Measurements from ENCODE around the gene BMPER.

DNA sequence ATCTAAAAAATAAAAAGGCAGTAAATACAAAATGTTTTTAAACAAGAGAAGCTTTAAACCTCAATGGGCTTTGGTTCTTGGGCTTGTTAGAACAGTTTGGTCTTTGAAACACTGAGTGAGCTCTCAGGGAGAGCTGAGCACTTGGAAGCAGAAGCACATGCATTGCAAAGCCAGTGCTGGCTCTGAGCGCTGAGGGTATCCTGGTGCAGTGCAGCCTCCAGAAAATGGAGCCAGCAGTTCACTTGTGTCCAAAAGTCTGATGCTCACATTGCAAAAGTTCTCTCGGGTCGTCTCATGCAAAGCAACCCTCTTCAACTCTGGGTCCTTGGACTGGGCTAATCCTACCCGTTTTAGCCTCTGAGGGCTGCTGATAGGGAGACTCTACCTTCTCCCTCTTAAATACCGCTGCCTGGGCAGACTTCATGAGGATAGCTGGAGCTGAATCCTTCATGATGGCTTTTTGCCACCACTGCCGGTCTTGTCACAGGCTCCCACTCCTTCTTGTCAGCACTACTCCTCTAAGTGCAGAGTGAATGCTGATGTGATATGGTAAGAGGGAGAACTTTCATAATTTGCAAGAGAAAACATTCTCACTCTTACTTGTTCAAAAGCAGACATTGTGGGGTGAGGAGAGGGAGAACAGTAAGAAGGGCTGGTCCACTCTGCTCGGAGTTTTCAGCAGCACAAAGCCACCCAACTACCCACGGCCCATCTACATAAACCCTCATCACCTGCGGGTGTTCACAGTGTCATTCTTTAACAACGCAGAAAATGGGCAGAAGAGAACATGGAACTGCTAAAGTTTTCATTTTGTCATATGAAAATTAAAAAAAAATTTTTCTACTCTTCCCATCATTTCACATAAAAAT, 42.2 kb upstream of the BMPER start:
- no peak for TF ChIP-seq REST (IDR thresholded peaks at IDR 0.05; ENCODE audit: insufficient read depth in 1 of 2, low read depth in 2 of 2, low read length in 2 of 2)
- no peak for TF ChIP-seq POLR2AphosphoS5 (IDR thresholded peaks at IDR 0.05; ENCODE audit: low read depth, low read length)
- no peak for TF ChIP-seq TAF1 (IDR thresholded peaks at IDR 0.05; ENCODE audit: borderline replicate concordance, insufficient read depth, low read length)
